GM21528 (cell line): ENCODE measurements around the gene CLDN2.
A peak's percentile ranks its signal among the peaks of the same experiment; 100 is the strongest.
"Not testable (repeated sequence)": the region's sequence is repeated elsewhere in the genome, so short reads cannot be mapped to it uniquely, and the experiment has no call there.

Experiments
- ATAC-seq: cut with Tn5 transposase; IDR thresholded peaks from one replicate; pipeline ENCODE4 v1.9.1; 2021; ENCODE audit warnings: mild to moderate bottlenecking, moderate library complexity; ENCODE audit not compliant: unreplicated experiment, low FRiP score

CLDN2 gene, protein sequence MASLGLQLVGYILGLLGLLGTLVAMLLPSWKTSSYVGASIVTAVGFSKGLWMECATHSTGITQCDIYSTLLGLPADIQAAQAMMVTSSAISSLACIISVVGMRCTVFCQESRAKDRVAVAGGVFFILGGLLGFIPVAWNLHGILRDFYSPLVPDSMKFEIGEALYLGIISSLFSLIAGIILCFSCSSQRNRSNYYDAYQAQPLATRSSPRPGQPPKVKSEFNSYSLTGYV

DNA sequence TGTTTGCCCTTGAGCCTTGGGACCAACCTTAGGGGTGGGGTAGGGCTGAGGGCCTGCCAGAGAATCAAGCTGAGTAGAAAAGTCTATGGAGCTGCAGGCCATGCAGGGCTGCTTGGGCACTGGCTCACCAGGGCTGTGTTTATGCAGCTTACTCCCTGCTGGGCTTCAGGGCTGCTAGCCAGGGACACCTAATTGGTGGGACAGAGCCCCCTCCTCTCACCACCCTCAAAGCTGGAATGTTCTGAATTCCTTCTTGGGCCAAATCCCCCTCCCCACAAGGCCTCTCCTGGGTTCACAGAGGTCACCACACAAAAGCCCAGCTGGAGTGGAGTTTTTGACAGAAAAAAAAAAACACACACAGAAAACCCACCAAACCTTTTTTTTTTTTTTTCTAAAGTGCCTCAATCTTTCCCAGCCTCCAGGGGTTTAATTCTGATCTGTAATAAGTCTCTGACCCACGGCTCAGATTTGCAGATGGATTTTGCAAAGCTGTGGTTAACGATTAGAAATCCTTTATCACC, at the start of gene CLDN2:
Gene CLDN2 (plus strand): TSS at position 471 of the 521 bp plus-strand sequence. CDS start 7,827 bp downstream, outside the sequence.
- ATAC-seq, result no peak

DNA sequence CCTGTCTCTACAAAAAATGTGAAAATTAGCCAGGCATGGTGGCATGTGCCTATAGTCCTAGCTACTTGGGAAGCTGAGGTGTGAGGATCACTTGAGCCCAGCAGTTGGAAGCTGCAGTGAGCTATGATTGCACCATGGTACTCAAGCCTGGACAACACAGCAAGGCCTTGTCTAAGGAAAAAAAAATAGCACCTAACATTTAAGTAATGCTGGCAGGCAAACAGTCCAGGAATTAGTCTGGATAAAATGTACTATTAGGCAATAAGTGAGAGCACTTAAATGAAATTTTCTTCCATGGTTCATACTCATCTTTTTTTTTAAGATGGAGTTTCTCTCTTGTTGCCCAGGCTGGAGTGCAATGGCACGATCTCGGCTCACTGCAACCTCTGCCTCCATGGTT, 47.4 kb upstream of the CLDN2 start:
- not testable (repeated sequence) for ATAC-seq

DNA sequence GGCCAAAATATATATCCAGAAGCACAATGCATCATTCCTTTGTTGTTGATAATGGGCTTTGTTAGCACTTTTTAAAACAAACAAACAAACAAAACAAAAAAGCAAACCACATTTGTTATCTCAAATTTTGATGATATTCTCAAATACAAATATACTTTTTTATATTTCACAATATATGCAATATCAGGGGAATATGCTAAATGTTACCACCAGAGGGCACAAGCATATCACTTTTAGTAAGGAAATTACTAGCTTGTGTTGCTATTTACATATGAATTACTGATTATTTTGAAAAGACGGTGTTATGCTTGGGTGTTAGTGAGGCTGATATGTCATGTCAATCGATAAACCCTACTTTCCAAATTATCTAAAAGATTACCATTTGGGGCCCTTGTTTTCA, 46.1 kb upstream of the CLDN2 start:
- no peak for ATAC-seq

DNA sequence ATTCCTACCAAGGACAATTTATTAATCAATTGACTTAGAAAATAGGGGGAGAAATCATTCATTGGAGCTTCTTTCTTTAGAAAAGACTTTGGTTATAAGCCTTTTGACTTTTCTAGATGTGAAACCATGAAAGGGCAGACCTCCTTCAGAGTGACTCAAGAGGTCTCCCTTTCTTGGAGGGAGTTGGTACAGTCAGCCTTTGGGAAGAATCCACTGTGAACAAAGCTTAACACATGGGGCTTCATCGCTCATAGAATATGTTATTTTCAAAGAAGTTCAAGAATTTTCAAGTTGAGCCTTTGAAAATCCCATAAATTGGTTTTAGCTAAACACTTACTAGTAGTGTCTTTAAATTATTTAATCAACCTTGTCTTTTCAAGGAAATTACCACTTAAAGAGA, 45.1 kb upstream of the CLDN2 start:
- no peak for ATAC-seq

DNA sequence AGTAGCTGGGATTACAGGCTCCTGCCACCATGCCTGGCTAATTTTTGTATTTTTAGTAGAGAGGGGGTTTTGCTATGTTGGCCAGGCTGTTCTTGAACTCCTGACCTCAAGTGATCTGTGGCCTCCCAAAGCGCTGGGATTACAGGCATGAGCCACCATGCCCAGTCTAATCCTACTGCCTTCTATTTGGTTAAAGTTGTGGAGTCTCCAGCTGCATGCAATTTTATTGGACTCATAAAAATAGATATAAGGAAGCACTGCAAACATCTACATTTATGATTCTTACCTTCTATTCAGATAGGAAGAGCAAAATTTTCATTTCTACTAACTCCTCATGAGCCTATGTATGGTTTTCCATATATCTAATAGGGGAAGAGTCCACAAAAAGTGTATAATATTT, 30.7 kb upstream of the CLDN2 start:
- no peak for ATAC-seq

DNA sequence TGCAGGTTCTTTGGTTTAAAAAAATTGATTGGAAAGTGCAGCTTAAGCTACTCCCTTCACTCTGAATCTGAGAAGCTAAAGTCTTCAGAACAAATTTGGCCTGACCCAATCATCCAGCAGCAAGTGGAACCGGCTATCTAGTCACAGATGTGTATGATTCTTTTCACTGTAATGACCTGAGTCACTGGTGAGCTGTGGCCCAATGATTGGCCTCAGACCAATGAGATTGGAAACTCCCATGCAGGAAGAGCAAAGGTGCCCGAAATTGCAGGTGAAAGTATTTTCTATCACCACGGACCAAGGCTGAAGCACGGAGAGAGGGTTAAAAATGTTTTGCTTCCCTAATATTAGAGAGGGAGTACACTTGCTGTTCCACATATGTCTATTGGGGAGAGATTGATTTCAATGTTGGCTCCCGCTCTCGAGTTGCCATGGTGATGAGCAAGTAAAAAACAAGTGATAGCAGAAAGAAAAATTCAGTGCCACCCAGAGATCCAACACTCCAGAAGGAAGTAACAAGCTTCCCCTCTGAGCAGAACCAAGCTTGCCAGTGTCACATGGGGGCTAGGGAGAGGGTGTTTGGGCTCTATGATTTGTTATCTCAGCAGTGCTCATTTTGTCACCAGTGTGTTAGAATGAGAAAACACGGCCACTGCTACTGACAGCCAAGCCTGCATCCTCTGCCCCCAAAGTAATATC, 28.3 kb upstream of the CLDN2 start:
- no peak for ATAC-seq

DNA sequence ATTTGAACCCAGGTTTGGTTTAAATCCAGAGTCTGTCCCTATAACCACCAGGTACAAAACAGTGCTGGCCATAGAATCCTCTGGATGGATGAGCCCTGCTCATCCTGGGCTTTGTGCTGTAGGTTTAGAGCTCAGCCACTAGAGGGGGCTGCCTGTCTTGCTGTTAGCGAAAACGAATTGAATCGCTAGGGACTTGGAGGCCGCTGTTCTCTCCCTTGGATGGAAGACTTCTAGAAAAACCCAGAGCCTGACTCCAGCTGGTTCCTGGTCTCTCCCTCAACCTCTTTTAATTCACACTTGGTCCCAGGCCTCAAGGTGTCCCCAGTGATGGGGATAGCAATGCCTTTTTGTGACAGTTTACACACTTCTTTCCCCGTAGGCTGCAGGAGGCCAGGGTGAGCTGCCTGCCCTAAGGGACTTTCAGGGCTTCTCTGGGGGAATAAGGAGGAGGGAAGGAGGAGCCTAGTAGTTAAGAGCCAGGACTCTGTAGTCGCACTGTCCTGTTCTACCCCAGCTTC, 25.8 kb upstream of the CLDN2 start:
- ATAC-seq, result peak; percentile 75

DNA sequence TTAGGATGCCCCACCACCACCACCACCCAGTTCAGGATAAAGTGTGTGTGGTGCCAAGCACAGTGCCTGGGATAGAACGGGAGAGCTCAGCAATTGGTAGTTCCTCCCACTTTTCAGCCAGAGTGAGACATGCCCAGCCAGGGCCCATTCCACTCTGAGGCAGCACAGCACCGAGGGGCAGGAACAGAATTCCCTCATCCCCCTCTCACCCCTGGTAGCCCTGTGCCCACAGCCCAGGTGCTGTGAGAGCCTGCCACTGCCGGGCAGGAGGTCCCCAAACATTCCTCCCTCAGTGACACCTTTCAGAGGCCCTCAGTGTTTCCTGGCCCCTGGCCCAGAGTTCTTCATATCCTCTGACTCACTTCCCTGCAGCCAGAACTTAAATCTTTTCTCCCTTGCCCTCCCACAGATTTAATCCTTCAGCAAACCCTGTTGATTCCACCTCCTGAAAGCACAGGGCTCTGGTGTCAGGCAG, 25.2 kb upstream of the CLDN2 start:
- ATAC-seq, result no peak

DNA sequence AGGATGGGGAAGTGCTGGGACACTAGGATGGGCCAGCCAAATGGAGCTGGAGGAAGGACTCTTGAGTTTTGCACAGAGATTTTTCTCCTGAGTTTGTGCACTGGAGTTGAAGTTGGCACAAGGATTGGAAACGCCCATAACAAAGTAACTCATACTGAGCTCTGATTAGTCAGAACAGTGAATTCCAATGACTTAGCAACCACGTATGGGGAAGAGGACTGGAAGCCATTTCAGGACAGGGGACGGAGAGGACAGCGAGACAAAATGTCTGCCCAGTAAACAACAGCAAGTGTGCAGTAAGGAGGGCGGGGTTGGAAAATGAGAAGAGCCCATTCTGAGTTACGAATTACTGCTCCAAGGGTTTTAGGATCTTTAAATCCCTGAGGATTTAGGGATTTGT, 22.9 kb upstream of the CLDN2 start:
- no peak for ATAC-seq

DNA sequence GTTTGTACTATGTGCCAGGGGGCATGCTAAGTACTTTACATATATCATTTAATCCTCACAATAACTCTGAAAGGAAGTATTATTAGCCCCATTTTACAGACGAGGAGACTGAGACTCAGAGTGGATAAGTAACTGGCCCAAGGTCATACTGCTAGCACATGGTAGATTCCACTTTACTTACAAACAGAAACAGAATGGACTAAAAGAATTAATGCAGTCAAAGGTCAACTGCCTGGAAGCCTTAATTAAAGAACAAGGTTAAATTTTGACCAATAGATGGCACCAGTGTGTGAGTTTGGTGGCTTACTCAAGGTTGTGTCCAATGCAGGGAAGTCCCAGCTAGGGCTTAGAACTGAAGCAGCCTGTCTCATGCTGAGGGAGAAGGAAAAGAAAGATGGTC, 21.7 kb upstream of the CLDN2 start:
- ATAC-seq, result peak; percentile 80

DNA sequence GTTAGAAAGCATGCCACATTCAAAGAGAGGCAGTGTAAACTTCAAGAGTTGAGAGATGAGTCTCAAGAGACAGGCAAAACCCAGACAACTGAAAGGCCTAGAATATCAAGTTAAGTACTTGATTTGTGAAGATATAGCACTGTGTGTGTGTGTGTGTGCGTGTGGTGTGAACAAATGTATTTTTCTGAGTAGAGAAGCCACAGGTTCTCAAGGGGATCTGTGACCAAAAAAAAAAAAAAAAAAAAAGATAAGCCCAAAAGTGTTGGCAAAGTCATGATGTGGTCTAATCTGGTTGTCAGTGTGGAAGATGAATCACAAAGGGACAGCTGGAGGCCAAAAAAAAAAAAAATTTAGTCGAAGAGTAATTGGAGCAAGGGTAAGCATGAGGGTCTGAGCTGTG, 20.9 kb upstream of the CLDN2 start:
- ATAC-seq, result no peak

DNA sequence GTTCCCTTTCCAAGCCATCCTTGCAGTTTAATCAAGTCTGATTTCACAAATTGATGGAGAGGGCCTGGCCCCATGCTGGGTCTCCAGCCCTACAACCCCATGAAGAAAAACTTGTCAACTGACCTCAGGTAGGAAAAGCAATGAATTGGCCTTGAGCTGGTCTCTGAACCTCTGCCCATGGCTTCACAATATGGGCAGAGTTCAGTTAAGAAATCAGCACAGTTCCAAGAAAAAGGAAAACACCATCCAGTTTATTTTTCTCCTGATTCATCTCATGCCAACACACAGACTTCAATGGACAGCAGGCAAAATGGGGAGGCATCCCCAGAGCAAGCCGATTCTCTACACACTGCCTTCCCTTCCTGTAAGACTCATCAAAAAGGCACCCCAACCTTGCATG, 20.4 kb upstream of the CLDN2 start:
- ATAC-seq, result no peak

DNA sequence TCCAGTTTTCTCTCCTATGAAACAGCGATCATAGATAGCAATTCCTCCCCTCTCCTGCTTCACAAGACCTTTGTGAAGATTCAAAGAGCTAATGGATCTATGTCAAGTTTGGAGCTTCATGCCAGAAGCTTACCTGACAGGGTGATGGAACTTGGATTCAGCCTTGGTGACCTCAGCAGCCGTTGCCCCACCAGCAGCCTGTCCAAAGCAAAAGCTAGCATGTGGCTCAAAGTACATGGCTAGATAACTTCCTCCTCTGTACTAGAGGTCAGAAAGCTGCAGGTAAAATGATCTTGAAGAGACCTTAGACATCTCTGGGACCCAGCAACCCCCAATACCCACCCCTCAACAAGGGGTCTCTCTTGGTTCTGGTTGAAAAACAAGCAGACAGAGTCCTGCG, 18.9 kb upstream of the CLDN2 start:
- ATAC-seq, result no peak

DNA sequence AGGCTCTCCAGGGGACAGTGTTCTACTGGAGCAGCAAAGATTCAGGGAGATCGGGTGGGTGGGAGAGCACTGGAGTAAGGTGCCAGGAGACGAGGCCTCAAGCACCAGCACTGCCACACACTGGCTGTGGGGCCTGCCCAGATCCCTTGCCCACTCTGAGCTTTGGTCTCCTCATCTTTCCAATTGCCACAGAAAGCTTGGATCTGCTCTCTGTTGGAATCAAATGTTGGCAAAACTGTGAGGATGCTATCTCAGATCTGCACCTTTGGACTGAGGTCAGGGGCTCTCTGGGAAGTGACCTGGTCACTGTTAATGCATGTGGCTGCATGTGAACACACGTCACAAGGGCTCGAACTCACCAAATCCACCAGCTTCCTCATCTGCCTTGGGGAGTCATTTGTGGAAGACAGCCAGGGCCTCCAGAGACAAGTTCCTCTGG, 18.4 kb upstream of the CLDN2 start:
- ATAC-seq, result no peak

DNA sequence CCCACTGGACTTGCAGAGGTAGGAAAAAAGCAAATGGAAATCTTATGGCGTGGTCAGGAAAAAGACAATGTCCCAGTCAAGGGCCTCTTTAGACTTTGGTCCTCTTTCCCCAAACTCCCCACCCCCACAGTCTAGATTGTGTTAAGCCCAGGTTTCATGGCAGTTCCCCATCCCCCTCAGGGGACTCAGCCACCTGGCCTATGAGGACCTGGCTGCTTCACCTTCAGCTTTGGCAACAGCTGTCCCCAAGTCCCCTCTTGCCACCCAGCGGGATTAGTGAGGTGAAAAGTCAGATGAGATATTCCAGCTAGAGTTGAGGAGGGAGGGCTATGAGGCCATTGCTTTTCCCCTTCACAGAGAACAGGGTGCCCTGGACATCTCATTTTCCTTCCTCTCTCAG, 17.5 kb upstream of the CLDN2 start:
- ATAC-seq, result no peak

DNA sequence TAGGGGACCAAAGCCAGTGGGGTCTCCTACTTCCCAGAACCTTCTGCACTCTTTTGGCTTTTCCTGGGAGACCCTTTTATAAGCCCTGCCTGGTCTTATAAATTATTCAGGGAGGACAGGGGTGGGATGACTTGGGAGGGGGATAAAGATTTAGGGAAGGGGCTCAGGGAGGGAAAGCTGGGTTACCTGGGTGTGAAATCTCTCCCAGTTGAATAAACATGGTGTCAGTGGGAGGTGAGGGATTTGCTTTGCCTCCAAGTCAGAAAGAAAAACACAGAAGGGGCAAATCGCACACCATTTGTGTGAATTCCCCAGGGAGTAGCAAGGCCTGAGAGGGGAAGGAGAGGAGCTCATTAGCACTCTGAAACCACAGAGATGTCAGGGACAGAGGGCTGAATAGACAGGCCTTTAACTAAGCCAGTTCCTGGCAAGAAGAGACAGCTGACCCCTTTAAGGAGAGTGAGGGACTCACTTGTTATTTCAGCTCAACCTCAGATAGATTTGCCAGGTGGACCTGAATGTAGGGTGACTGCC, 16.8 kb upstream of the CLDN2 start, which contains the start of gene RIPPLY1:
Gene RIPPLY1 (minus strand): TSS at position 51 of the 534 bp plus-strand sequence. CDS start 54 bp downstream, outside the sequence.
- no peak for ATAC-seq

DNA sequence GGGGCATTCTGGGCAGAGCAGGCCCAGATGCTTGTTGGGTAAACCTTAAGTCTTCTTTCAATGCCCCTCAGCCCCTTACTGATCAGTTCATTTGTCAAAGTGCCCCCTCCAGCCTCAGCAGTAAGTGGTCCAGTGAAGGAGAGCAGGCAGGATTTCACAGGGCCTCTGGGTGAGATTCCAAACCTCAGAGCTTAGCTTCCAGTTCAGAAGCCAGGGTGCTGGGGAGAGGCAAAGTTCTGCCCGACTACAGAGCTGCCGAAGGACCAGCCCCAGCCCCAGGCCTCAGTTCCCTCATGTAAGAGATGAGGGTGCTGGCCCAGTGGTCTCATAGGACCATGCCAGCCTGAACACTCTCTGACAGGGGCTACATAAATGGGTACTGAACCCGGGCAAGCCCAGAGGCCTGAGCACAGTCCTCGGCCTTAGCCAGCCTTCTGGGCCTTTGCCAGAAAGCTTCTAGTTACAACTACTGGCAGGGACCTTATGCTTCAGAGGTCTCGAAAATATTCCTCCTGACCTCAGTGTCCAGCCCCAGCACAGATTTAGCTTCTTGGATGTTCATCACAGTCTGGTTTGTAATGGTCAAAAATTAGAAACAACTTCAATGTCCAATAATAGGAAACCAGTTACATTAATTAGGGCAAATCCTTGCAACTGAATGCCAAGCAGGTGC, 16.2 kb upstream of the CLDN2 start:
- ATAC-seq, result no peak

DNA sequence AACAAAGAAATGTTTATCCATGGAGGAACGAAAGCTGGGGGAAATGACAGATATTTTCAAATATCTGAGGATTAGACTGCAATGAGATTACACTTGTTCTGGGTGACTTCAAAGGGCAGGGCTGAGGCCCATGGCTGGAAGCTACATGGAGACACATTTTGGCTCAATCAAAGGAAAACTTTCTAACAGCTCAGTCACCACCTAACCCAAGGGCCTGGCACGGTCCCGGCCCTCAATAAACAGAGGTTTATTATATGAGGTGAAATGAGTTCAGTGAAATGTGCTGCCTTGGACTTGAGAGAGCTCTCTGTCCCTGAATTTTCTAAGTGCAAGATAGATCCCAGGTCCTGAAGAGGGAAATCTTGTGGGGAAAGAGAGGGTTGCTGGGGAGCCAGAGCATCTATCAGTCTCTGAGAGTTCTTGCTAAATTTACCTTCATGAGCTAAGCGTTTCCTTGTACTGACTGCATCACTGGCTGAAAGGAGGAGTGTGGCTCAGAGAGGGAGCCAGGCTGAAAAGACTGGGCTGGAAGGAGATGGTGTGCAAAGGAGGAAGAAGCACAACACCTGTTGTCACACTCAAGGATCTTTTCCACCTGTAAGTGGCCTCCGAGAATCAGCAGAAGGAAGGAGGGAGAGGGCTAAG, 15.0 kb upstream of the CLDN2 start:
- no peak for ATAC-seq

DNA sequence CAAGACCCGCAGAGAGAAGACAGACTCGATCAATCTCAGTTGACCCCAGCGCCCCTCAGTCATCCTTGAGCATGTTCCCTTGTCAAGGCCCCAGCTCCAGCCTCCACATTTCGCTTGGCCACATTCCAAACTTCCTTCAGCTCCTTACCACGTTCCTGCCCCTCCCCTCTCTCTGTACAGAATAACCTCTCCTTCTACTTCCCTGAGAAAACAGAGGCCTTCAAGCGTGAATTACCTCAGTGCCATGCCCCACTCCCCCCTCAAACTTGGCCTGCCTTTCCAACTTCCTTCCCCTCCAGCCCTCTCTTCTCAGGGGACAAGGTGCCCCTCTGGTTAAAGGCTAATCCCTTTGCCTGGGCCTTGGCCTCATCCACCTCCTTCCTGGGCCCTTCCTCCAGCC, 13.8 kb upstream of the CLDN2 start:
- ATAC-seq, result no peak

DNA sequence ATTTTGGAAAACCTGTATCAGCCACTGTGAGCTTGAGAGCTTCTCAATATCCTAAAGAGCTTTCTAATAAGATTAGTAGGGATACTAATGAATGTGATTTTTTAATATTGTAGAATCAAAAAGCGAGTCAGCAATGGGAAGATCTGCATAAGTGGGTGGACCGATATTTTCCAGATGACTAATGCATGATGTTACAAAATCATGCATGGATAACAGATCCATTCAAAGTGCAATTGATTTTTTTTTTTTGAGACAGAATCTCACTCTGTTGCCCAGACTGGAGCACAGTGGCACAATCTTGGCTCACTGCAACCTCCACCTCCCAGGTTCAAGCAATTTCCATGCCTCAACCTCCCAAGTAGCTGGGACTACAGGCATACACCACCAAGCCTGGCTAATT, 7.3 kb upstream of the CLDN2 start:
- no peak for ATAC-seq
